D721Med (cell line): Measurements from ENCODE around the gene STK4.

ENCODE experiments used
- DNase-seq: peaks from one replicate; pipeline ENCODE4 v3.0.0; 2011; ENCODE audit warnings: low spot score; ENCODE audit not compliant: insufficient read length
- FAIRE-seq: peaks from 2 replicates; lab custom pipeline; 2011; peaks lifted over from hg19 to GRCh38; lab: Jason Lieb, UNC
- CTCF ChIP-seq: IDR thresholded peaks from 2 replicates; pipeline ENCODE4 v1.5.1; 2012; ENCODE audit warnings: mild to moderate bottlenecking, control low read depth; ENCODE audit not compliant: insufficient read depth; ENCODE audit errors: missing control alignments

The STK4 gene

GRCh38 chr20:44966030-44966961 is at the start of gene STK4:
Gene STK4 (plus strand): TSS chr20:44966512. CDS start chr20:44966569, 57 bp downstream.
- peak; percentile 45 for TF ChIP-seq CTCF
- peak; percentile 58 for DNase-seq
- FAIRE-seq: no peak

- TF ChIP-seq CTCF: no peak
- no peak for FAIRE-seq
- DNase-seq: no peak
Measured at GRCh38 chr20:44916586-44916985, 49.7 kb upstream of the STK4 start.

- no peak for DNase-seq
Measured at GRCh38 chr20:44917399-44917798, 48.9 kb upstream of the STK4 start.

GRCh38 chr20:44918342-44918741 is 48.0 kb upstream of the STK4 start:
- no peak for DNase-seq
- TF ChIP-seq CTCF: no peak
- FAIRE-seq: no peak

More at GRCh38 chr20:44917399-44917798, 48.9 kb upstream of the STK4 start:
- no peak for TF ChIP-seq CTCF
- FAIRE-seq: no peak

GRCh38 chr20:44918761-44919160 is 47.6 kb upstream of the STK4 start:
- TF ChIP-seq CTCF: no peak
- DNase-seq (no peak), FAIRE-seq (no peak)

GRCh38 chr20:44921447-44921846 is 44.9 kb upstream of the STK4 start:
- DNase-seq: no peak
- TF ChIP-seq CTCF: no peak
- FAIRE-seq: no peak

- FAIRE-seq (no peak), DNase-seq (no peak)
- no peak for TF ChIP-seq CTCF
Measured at GRCh38 chr20:44924541-44924940, 41.8 kb upstream of the STK4 start.
